HG03066 (cell line): ENCODE data around the gene JPH2.
"Not testable (repeated sequence)": the region's sequence is repeated elsewhere in the genome, so short reads cannot be mapped to it uniquely, and the experiment has no call there.

ENCODE experiments used
- ATAC-seq: cut with Tn5 transposase; IDR thresholded peaks from one replicate; pipeline ENCODE4 v1.9.1; 2021; ENCODE audit warnings: low read depth; ENCODE audit not compliant: unreplicated experiment

JPH2 gene

GRCh38 chr20:44131704-44132103 lies 55.3 kb downstream of the JPH2 start:
- no peak for ATAC-seq

DNA sequence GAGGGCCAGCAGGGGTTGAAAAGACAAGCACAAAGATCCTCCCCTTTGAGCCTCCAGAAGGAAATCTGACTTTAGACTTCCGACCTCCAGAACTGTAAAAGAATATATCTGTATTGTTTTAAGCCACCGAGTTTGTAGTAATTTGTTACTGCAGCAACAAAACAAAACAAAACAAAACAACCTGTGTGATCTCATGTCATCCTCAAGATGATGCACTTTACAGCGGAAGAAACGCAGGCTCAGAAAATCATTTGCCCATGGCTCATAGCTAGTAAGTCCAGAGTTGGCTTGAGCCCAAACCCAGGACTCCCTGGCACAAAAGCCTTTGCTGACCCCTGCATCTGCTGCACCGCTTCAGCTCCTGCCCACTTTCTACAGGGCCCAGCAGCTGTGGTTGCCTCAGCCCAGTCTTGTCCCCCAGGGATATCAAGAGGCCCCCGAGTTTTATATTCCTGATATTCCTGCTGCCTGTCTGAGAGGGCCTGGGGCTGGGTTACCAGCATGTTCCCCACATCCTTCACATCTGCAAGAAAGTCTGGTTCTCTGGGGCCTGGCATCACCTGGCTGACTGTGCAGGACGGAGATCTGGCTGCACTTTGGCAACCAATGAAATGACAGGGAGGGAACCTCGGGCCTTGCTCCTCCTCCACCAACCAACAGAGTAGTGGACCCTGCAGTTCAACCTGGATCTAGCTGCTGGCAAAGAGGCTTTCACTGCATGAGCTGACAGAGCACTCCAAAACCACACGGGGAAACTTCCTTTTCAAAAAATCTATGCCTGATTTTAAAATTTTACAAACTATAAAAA lies 56.9 kb downstream of the JPH2 start:
- no peak for ATAC-seq

- not testable (repeated sequence) for ATAC-seq
Measured at GRCh38 chr20:44129300-44129699, 57.7 kb downstream of the JPH2 start.

DNA sequence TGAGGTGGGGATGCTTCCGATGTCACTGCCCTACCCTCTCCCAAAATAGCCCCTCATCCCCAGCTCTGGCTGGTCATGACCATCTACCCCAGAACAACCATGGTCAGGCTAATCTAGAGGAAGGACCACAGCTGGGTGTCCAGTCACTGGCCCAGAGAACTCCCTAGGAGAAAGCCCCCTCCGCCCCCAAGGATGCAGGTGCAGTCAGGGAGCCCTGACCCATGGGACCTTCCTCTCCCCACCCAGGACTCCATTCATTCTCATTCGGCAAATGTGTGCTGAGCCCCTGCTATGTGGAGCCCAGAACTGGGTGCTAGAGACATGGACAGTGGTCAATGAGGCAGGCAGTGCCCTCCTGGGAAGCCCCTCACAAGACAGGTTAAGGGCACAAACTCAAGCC lies 60.5 kb downstream of the JPH2 start:
- no peak for ATAC-seq

DNA sequence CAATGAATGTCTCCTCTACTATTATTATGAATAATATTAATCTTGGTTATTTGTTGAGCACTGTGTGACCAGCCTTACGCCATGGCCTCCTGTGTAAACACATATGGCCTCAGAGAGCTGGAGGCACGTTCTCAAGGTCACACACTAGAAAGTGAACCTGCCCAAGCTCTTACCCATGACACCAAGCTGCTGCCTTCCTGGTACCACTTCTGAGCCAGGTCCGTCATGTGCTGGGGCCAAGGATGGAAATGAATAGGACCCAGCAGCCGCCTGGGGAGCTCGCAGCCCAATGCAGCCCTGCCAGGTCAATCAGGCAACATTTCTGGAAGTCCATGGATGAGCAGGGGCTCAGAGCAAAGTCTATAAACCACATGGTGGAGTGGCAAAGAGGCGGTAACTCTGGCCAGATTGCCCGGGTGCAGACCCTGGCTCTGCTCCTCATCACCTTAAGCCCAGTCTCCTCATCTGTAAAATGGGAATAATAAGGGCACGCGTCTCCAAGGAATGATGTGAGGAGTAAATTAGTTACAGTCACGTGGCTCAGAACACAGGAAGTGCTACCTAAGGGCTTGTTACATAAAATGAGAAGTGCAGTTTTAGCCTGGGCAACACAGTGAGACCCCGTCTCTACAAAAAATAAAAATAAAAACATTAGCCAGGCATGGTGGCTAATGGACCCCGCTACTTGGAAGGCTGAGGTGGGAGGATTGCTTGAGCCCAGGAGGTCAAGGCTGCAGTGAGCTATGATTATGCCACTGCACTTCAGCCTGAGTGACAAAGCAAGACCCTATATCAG lies 61.5 kb downstream of the JPH2 start:
- no peak for ATAC-seq

- ATAC-seq: no peak
Measured at GRCh38 chr20:44123874-44124535, 63.0 kb downstream of the JPH2 start.

DNA sequence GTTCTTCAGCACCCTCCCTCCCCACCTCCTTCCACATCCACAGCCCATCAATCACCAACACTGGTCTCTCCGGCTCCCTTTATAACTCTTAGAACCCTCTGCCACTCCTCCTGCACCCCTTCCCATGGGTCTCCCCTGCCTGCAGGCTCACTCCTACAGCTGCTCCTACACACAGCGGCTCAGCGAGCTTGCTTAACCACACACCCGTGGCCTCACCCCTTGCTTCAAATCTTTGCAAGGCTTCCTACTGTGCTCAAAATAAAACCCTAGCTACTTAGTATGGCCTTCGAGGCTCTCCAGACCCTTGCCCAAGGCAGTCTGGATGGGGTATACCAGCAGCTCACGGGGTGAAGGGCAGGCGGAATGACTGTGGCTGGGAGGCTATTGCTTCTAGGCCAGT lies 63.7 kb downstream of the JPH2 start:
- ATAC-seq: no peak

- no peak for ATAC-seq
Measured at GRCh38 chr20:44120676-44121425, 66.1 kb downstream of the JPH2 start.

GRCh38 chr20:44118185-44119033 lies 68.6 kb downstream of the JPH2 start:
- ATAC-seq: no peak

DNA sequence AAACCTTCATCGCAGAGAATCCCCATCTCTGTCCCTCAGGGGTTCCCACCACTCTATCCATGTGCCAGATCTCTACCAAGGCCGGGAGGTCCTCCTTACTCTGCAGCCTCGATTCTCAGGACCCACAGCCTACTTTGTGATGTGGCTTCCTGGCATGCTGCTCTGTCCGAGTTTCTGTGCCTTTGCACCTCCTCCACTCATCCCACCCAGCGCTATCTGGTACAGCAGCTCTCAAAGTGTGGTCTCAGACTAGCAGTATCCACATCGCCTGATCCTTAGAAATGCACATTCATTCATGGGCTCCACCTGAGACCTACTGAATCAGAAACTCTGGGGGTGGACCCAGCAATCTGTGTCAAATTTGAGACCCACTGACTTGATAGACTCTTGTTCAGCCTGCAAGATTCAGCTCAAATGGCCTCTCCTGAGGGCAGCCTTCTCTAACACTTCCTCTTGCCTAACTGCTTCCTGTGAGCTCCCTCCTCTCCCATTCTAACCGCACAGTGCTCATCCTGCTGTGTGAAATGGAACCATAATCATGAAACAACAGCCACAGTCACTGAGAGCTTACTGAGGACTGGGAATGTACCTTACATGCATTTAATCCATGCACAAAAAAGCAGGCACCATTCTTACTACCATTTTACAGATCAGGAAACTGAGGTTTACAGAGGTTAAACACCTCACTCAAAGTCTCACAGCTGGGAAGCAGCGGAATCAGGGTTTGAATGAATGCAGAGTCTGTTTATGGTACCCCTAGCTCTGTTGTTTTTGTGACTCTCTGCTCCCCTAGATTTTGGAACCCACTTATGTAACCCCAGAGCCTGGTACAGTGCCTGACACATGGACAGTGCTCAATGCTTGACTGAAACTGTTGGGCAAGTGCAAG lies 69.4 kb downstream of the JPH2 start:
- no peak for ATAC-seq

GRCh38 chr20:44115762-44116644 lies 71.0 kb downstream of the JPH2 start:
- no peak for ATAC-seq

GRCh38 chr20:44115181-44115580 lies 71.8 kb downstream of the JPH2 start:
- no peak for ATAC-seq

GRCh38 chr20:44113618-44114376 lies 73.2 kb downstream of the JPH2 start:
- no peak for ATAC-seq

DNA sequence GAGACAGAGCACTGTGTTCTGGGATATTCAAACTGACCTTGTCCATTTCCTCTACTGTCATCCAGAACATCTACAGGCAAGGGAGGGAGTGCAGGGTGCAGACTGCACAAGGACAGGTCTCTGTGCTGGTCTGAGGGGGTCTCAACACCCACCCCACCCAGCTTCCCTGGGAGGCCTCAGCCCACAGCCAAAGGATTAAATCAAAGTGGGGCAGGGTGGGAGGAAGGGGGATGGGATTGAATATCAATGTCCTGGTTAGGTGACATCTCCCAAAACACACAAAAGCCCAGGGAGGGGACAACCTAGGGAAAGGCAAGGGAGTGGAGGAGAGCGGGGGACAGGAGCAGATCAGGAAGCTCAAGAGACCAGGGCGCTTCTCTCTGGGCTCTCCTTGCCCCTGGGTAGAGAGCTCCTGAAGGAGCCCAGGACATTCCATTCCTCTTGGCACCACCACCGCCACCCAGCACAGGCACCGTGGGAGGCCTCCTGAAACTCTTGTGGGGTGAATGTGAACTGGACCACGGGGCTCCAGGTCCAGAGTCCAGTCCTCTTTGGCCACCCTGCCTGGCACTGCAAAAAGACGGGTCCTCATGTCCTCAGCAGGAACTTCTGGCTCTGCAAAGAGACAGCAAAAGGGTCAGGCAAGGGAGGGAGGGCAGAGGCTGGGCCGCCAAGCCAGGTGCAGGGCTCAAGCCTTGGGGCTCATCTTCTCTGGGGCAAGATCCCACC lies 73.9 kb downstream of the JPH2 start:
- ATAC-seq: no peak

- ATAC-seq: no peak
Measured at GRCh38 chr20:44112456-44112855, 74.5 kb downstream of the JPH2 start.

- ATAC-seq: no peak
Measured at GRCh38 chr20:44111712-44112335, 75.2 kb downstream of the JPH2 start.
